ENCODE data around the gene WDR46.

- TF ChIP-seq CTCF (IDR thresholded peaks at IDR 0.05): no peak
- no peak for TF ChIP-seq POLR2A (IDR thresholded peaks at IDR 0.05)
Observed at GRCh38 chr6:33279257-33279695, 9.8 kb downstream of the WDR46 start.
